ENCODE data around the gene PCGF2. TPM values are rescaled to one million over a fixed set of nuclear protein-coding genes. Genes with fewer than 3 reads are reported as not detected.
"Not testable (repeated sequence)": the region's sequence is repeated elsewhere in the genome, so short reads cannot be mapped to it uniquely, and the experiment has no call there.

Gene PCGF2
- total RNA-seq, 1 experiment from 2014 or later: 95.1 TPM

GRCh38 chr17:38796451-38797157 is 48.5 kb upstream of the PCGF2 start:
- Histone ChIP-seq H3K27me3 (replicated peaks; ENCODE audit: control insufficient read depth, insufficient read depth, low read length) (no peaks in the 10 kb centered on the region), H3K36me3 (ENCODE audit: control insufficient read depth, insufficient read depth, low read length) (peaks cover 1% of the 10 kb centered on the region; the same call in 1 of the 2 replicates), H3K4me1 (peaks cover 10% of the 10 kb centered on the region), H3K4me3 (ENCODE audit: low read depth, low read length) (no peak overlapping the region), H3K9me3 (no peaks in the 10 kb centered on the region)
- CTCF ChIA-PET: no interaction called here
- no peak for TF ChIP-seq CTCF (IDR thresholded peaks at IDR 0.05; ENCODE audit: insufficient read depth in 1 of 2, low read depth in 1 of 2, low read length in 1 of 2, severe bottlenecking in 1 of 2, unreplicated experiment in 1 of 2)
- no peak overlapping the region for H3K27ac Mint-ChIP-seq (ENCODE audit: unreplicated experiment)
- H3K4me3 Mint-ChIP-seq (ENCODE audit: unreplicated experiment): no peak overlapping the region
- no peaks in the 10 kb centered on the region for H3K27me3 Mint-ChIP-seq (ENCODE audit: insufficient read depth, unreplicated experiment)
- intact Hi-C loops (cut with micrococcal nuclease; ENCODE audit: unreplicated experiment): no loop called here
- H3K9me3 Mint-ChIP-seq (ENCODE audit: unreplicated experiment): no peaks in the 10 kb centered on the region
- POLR2A ChIA-PET: no interaction called here
- no peak for DNase-seq
- H3K36me3 Mint-ChIP-seq (ENCODE audit: insufficient read depth, unreplicated experiment): peaks cover 60% of the 10 kb centered on the region
- peaks cover 32% of the 10 kb centered on the region for H3K4me1 Mint-ChIP-seq (ENCODE audit: low read depth, unreplicated experiment)
- BruUV-seq (replicated peaks): no TSS peak

- POLR2A ChIA-PET: interaction anchor here (0.5 kb wide), 1 partner anchor 44 kb away, joined by 4 read pairs; no protein-coding TSS in a partner anchor
Measured at GRCh38 chr17:38794221-38794620, 46.1 kb upstream of the PCGF2 start.

DNA sequence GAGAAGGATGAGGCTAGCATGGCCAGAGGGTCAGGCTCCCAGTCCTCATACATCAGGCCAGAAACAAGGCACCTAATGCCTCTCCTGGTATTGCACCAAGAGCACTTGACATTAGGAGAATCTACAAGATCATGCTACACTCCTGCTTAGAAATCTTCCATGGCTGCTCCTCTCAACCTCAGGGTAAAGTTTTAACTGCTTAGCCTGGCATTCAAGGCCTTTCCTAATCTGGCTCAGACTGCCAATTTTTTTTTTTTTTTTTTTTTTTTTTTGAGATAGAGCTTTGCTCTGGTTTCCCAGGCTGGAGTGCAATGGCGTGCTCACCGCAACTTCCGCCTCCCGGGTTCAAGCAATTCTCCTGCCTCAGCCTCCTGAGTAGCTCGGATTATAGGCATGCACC is 43.0 kb upstream of the PCGF2 start:
- Mint-ChIP-seq H3K27me3 (ENCODE audit: insufficient read depth, unreplicated experiment) (no peaks in the 10 kb centered on the region), H3K4me3 (ENCODE audit: unreplicated experiment) (no peak overlapping the region), H3K36me3 (ENCODE audit: insufficient read depth, unreplicated experiment) (peaks cover 30% of the 10 kb centered on the region), H3K27ac (ENCODE audit: unreplicated experiment) (no peak overlapping the region), H3K9me3 (ENCODE audit: unreplicated experiment) (no peaks in the 10 kb centered on the region), H3K4me1 (ENCODE audit: low read depth, unreplicated experiment) (peaks cover 5% of the 10 kb centered on the region)
- no peaks in the 10 kb centered on the region for H3K9me3 ChIP-seq
- H3K4me1 ChIP-seq: no peaks in the 10 kb centered on the region
- H3K4me3 ChIP-seq (ENCODE audit: low read depth, low read length): no peak overlapping the region
- BruUV-seq (replicated peaks): no TSS peak
- DNase-seq: no peak
- TF ChIP-seq CTCF (IDR thresholded peaks at IDR 0.05; ENCODE audit: insufficient read depth in 1 of 2, low read depth in 1 of 2, low read length in 1 of 2, severe bottlenecking in 1 of 2, unreplicated experiment in 1 of 2): no peak
- H3K36me3 ChIP-seq (ENCODE audit: control insufficient read depth, insufficient read depth, low read length): peaks cover 2% of the 10 kb centered on the region
- ChIA-PET POLR2A (no interaction called here), CTCF (no interaction called here)
- H3K27me3 ChIP-seq (replicated peaks; ENCODE audit: control insufficient read depth, insufficient read depth, low read length): no peaks in the 10 kb centered on the region
- intact Hi-C loops (cut with micrococcal nuclease; ENCODE audit: unreplicated experiment): no loop called here

More at GRCh38 chr17:38794221-38794620, 46.1 kb upstream of the PCGF2 start:
- Mint-ChIP-seq H3K4me3 (ENCODE audit: unreplicated experiment) (no peak overlapping the region), H3K36me3 (ENCODE audit: insufficient read depth, unreplicated experiment) (peaks cover 48% of the 10 kb centered on the region), H3K27ac (ENCODE audit: unreplicated experiment) (no peak overlapping the region), H3K4me1 (ENCODE audit: low read depth, unreplicated experiment) (peaks cover 25% of the 10 kb centered on the region), H3K9me3 (ENCODE audit: unreplicated experiment) (no peaks in the 10 kb centered on the region), H3K27me3 (ENCODE audit: insufficient read depth, unreplicated experiment) (no peaks in the 10 kb centered on the region)
- TF ChIP-seq CTCF (IDR thresholded peaks at IDR 0.05; ENCODE audit: insufficient read depth in 1 of 2, low read depth in 1 of 2, low read length in 1 of 2, severe bottlenecking in 1 of 2, unreplicated experiment in 1 of 2): no peak
- Histone ChIP-seq H3K27me3 (replicated peaks; ENCODE audit: control insufficient read depth, insufficient read depth, low read length) (no peaks in the 10 kb centered on the region), H3K4me1 (peaks cover 5% of the 10 kb centered on the region; the same call in 1 of the 2 replicates), H3K36me3 (ENCODE audit: control insufficient read depth, insufficient read depth, low read length) (peaks cover 1% of the 10 kb centered on the region; the same call in 1 of the 2 replicates), H3K4me3 (ENCODE audit: low read depth, low read length) (no peak overlapping the region), H3K9me3 (no peaks in the 10 kb centered on the region)
- BruUV-seq (replicated peaks): no TSS peak
- intact Hi-C loops (cut with micrococcal nuclease; ENCODE audit: unreplicated experiment): no loop called here
- no peak for DNase-seq
- CTCF ChIA-PET: no interaction called here

GRCh38 chr17:38790148-38790707 is 42.1 kb upstream of the PCGF2 start:
- DNase-seq; H3K9me3 ChIP-seq; CTCF ChIA-PET; H3K4me1 Mint-ChIP-seq (ENCODE audit: low read depth, unreplicated experiment); BruUV-seq (replicated peaks); H3K9me3 Mint-ChIP-seq (ENCODE audit: unreplicated experiment); H3K4me3 ChIP-seq (ENCODE audit: low read depth, low read length); intact Hi-C loops (cut with micrococcal nuclease; ENCODE audit: unreplicated experiment); H3K36me3 ChIP-seq (ENCODE audit: control insufficient read depth, insufficient read depth, low read length); H3K4me1 ChIP-seq; H3K27ac Mint-ChIP-seq (ENCODE audit: unreplicated experiment); H3K27me3 Mint-ChIP-seq (ENCODE audit: insufficient read depth, unreplicated experiment); H3K27me3 ChIP-seq (replicated peaks; ENCODE audit: control insufficient read depth, insufficient read depth, low read length); H3K4me3 Mint-ChIP-seq (ENCODE audit: unreplicated experiment); POLR2A ChIA-PET: not testable (repeated sequence)
- peaks cover 23% of the 10 kb centered on the region for H3K36me3 Mint-ChIP-seq (ENCODE audit: insufficient read depth, unreplicated experiment)
